H9 (cell line): ENCODE measurements around the gene ESRRB. TPM values are rescaled to one million over a fixed set of nuclear protein-coding genes. Genes with fewer than 3 reads are reported as not detected.

Experiments
- DNase-seq: peaks from one replicate; pipeline ENCODE4 v3.0.0-alpha.2; 2017
- H2AFZ ChIP-seq: one replicate; pipeline ENCODE4 v1.6.1; 2013; ENCODE audit warnings: mild to moderate bottlenecking, low read length, control low read depth, moderate library complexity
- H2AK5ac ChIP-seq: 2 replicates; pipeline ENCODE4 v1.6.1; 2013; ENCODE audit warnings: low read length, control low read depth, mixed read lengths; ENCODE audit not compliant: insufficient read length
- H2BK120ac ChIP-seq: one replicate; pipeline ENCODE4 v1.6.1; 2013; ENCODE audit warnings: low read depth, mild to moderate bottlenecking, low read length, control low read depth, inconsistent platforms; ENCODE audit not compliant: poor library complexity, severe bottlenecking
- H2BK12ac ChIP-seq: 2 replicates; pipeline ENCODE4 v1.6.1; 2013; ENCODE audit warnings: low read length, control low read depth, mixed read lengths, low read depth; ENCODE audit not compliant: insufficient read length
- H2BK15ac ChIP-seq: 2 replicates; pipeline ENCODE4 v1.6.1; 2013; ENCODE audit warnings: low read depth, low read length, control low read depth
- H2BK20ac ChIP-seq: one replicate; pipeline ENCODE4 v1.6.1; 2013; ENCODE audit warnings: low read depth, mild to moderate bottlenecking, low read length, control low read depth, inconsistent platforms; ENCODE audit not compliant: poor library complexity, severe bottlenecking
- H2BK5ac ChIP-seq: 2 replicates; pipeline ENCODE4 v1.6.1; 2013; ENCODE audit warnings: low read length, control low read depth, mixed read lengths; ENCODE audit not compliant: insufficient read length
- H3K14ac ChIP-seq: 2 replicates; pipeline ENCODE4 v1.6.1; 2013; ENCODE audit warnings: low read length, control low read depth; ENCODE audit not compliant: insufficient read depth
- H3K18ac ChIP-seq: 2 replicates; pipeline ENCODE4 v1.6.1; 2013; ENCODE audit warnings: low read depth, mild to moderate bottlenecking, mixed read lengths, low read length, control low read depth; ENCODE audit not compliant: insufficient read length
- H3K23ac ChIP-seq: 2 replicates; pipeline ENCODE4 v1.6.1; 2013; ENCODE audit warnings: low read length, control low read depth, mixed read lengths, low read depth; ENCODE audit not compliant: insufficient read length
- H3K23me2 ChIP-seq: 2 replicates; pipeline ENCODE4 v1.6.1; 2013; ENCODE audit warnings: low read depth, mild to moderate bottlenecking, mixed read lengths, low read length, control low read depth; ENCODE audit not compliant: insufficient read length, poor library complexity, severe bottlenecking
- H3K27ac ChIP-seq: 2 replicates; pipeline ENCODE4 v1.5.1; 2013; ENCODE audit warnings: low read length, control low read depth, mixed read lengths, low read depth; ENCODE audit not compliant: insufficient read length
- H3K27me3 ChIP-seq: 2 replicates; pipeline ENCODE4 v1.6.1; 2013; ENCODE audit warnings: low read length, control low read depth, inconsistent platforms; ENCODE audit not compliant: insufficient read depth
- H3K4ac ChIP-seq: 2 replicates; pipeline ENCODE4 v1.6.1; 2013; ENCODE audit warnings: low read depth, mild to moderate bottlenecking, control low read depth, inconsistent platforms, low read length, moderate library complexity
- H3K4me1 ChIP-seq: 2 replicates; pipeline ENCODE4 v1.6.1; 2013; ENCODE audit warnings: low read length, control low read depth, inconsistent platforms; ENCODE audit not compliant: insufficient read depth
- H3K4me2 ChIP-seq: 2 replicates; pipeline ENCODE4 v1.6.1; 2013; ENCODE audit warnings: low read length, control low read depth, mixed read lengths; ENCODE audit not compliant: insufficient read length, insufficient read depth
- H3K56ac ChIP-seq: 2 replicates; pipeline ENCODE4 v1.6.1; 2013; ENCODE audit warnings: low read depth, mild to moderate bottlenecking, mixed read lengths, low read length, control low read depth; ENCODE audit not compliant: insufficient read length
- H3K79me1 ChIP-seq: 2 replicates; pipeline ENCODE4 v1.6.1; 2013; ENCODE audit warnings: low read depth, mild to moderate bottlenecking, moderate library complexity, low read length, control low read depth, inconsistent platforms; ENCODE audit not compliant: insufficient read depth, poor library complexity, severe bottlenecking
- H3K79me2 ChIP-seq: 2 replicates; pipeline ENCODE4 v1.6.1; 2013; ENCODE audit warnings: low read length, control low read depth, inconsistent platforms; ENCODE audit not compliant: insufficient read depth
- H3K9ac ChIP-seq: 2 replicates; pipeline ENCODE4 v1.6.1; 2013; ENCODE audit warnings: low read length, control low read depth, mixed read lengths; ENCODE audit not compliant: insufficient read length; ENCODE audit errors: extremely low read depth
- H3K9me3 ChIP-seq: one replicate; pipeline ENCODE4 v1.6.1; 2013; ENCODE audit warnings: low read depth, low read length, inconsistent platforms; ENCODE audit not compliant: control insufficient read depth
- H3T11ph ChIP-seq: one replicate; pipeline ENCODE4 v1.6.1; 2013; ENCODE audit warnings: mild to moderate bottlenecking, low read length, control low read depth, inconsistent platforms
- H4K20me1 ChIP-seq: one replicate; pipeline ENCODE4 v1.6.1; 2013; ENCODE audit not compliant: control insufficient read depth, insufficient read length, insufficient read depth
- H4K5ac ChIP-seq: 2 replicates; pipeline ENCODE4 v1.6.1; 2013; ENCODE audit warnings: low read depth, mild to moderate bottlenecking, mixed read lengths, low read length, control low read depth; ENCODE audit not compliant: insufficient read length
- H4K8ac ChIP-seq: replicated peaks from 2 replicates; pipeline ENCODE4 v1.6.1; 2013; ENCODE audit warnings: low read length, control low read depth, mixed read lengths, low read depth; ENCODE audit not compliant: insufficient read length
- H4K91ac ChIP-seq: 2 replicates; pipeline ENCODE4 v1.6.1; 2013; ENCODE audit warnings: low read depth, mild to moderate bottlenecking, moderate library complexity, mixed read lengths, low read length, control low read depth; ENCODE audit not compliant: insufficient read length
- H3K27ac Mint-ChIP-seq, 3 experiments: 2 replicates in 2 of 3; 3 replicates in 1 of 3; pipeline ENCODE4 v1.8.0; 2020 to 2021; ENCODE audit warnings: mixed read lengths in 3 of 3, mild to moderate bottlenecking in 1 of 3, moderate library complexity in 1 of 3
- H3K27me3 Mint-ChIP-seq: 2 replicates; pipeline ENCODE4 v1.8.0; 2021; ENCODE audit warnings: low read depth, mild to moderate bottlenecking, moderate library complexity, mixed read lengths
- H3K36me3 Mint-ChIP-seq, 3 experiments: 2 replicates in 2 of 3; 3 replicates in 1 of 3; pipeline ENCODE4 v1.8.0; 2020 to 2021; ENCODE audit warnings: low read depth in 3 of 3, mixed read lengths in 3 of 3; ENCODE audit not compliant: insufficient read depth in 1 of 3
- H3K4me1 Mint-ChIP-seq, 2 experiments: 2 replicates each; pipeline ENCODE4 v1.8.0; 2020; ENCODE audit warnings: mixed read lengths in 2 of 2
- H3K4me3 Mint-ChIP-seq, 2 experiments: 2 replicates in 1 of 2; 3 replicates in 1 of 2; pipeline ENCODE4 v1.8.0; 2020 to 2021; ENCODE audit warnings: mild to moderate bottlenecking in 2 of 2, mixed read lengths in 2 of 2, moderate library complexity in 1 of 2
- H3K9me3 Mint-ChIP-seq, 2 experiments: 2 replicates in 1 of 2; 3 replicates in 1 of 2; pipeline ENCODE4 v1.8.0; 2020; ENCODE audit warnings: mild to moderate bottlenecking in 2 of 2, mixed read lengths in 2 of 2, moderate library complexity in 1 of 2
- CTCF ChIP-seq: fragments of 200-600 bp; sonication (generic); conservative IDR thresholded peaks from 3 replicates; pipeline ENCODE4 v1.8.0; 2021; ENCODE audit warnings: antibody characterized with exemption, mild to moderate bottlenecking
- WGBS: extraction: QIAGEN DNeasy Blood & Tissue Kit; methylation state at CpG from one replicate; pipeline ENCODE4 v1.1.7; 2013; ENCODE audit warnings: missing lambda C conversion rate, low lambda C conversion rate, mixed read lengths; ENCODE audit not compliant: insufficient read length; ENCODE audit errors: extremely low coverage; 5-methylcytosine and 5-hydroxymethylcytosine counted together
- total RNA-seq: library from RNA; stranded (reverse); gene quantifications from 2 replicates; pipeline ENCODE4 v1.2.1, GENCODE V29; 2021

Gene ESRRB
- total RNA-seq, 1 experiment from 2014 or later, result 0.11 TPM

DNA sequence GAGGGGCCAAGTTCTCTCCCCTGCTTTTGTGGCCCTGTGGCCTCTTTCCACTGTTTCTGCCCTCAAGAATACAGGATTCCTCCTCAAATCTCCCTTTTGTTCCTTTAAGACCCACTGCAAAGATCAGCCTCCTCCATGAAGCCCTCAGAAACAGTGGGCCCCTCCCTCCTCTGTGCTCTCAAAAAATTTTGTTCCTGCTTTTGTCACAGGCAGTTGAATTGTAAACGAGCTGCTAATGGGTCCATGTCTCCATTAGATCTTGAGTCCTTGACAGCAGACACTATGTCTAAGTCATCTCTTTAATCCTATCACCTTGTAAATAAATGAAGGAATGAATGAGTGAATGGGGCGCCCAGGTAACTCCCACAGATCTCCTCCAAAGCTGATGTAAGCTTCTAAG is 175.2 kb downstream of the ESRRB start:
- Histone ChIP-seq H3K27me3 (no peaks in the 10 kb centered on the region), H2AFZ (peak overlapping the region; percentile 18), H3K79me2 (no peaks in the 10 kb centered on the region), H4K8ac (no peak overlapping the region), H2AK5ac (no peak overlapping the region), H2BK5ac (no peak overlapping the region), H3T11ph (no peak overlapping the region), H4K20me1 (no peaks in the 10 kb centered on the region), H3K4me2 (no peak overlapping the region), H3K23ac (no peak overlapping the region), H3K4me1 (no peaks in the 10 kb centered on the region; the same call in 1 of the 2 replicates), H3K9me3 (no peaks in the 10 kb centered on the region), H3K9ac (no peak overlapping the region), H3K18ac (no peak overlapping the region), H3K79me1 (no peaks in the 10 kb centered on the region), H4K91ac (no peak overlapping the region), H3K27ac (no peak overlapping the region), H3K4ac (no peak overlapping the region), H3K56ac (no peak overlapping the region), H3K14ac (no peak overlapping the region), H2BK12ac (no peak overlapping the region), H2BK15ac (no peak overlapping the region), H2BK20ac (no peak overlapping the region), H4K5ac (no peak overlapping the region), H2BK120ac (no peak overlapping the region), H3K23me2 (no peaks in the 10 kb centered on the region)
- H3K27me3 Mint-ChIP-seq, result no peaks in the 10 kb centered on the region
- no peaks in the 10 kb centered on the region; a peak in 1 of 5 replicates for H3K9me3 Mint-ChIP-seq
- no peak overlapping the region for H3K4me3 Mint-ChIP-seq
- WGBS, result no CpG with 5 or more reads among the region's 2 CpGs
- H3K27ac Mint-ChIP-seq, result peak overlapping the region in 2 of 3 experiments; percentile 30 to 37; a peak in 1 of 7 replicates
- H3K4me1 Mint-ChIP-seq, result peaks cover 25% of the 10 kb centered on the region in 2 experiments
- no peak for TF ChIP-seq CTCF
- DNase-seq, result no peak
- no peaks in the 10 kb centered on the region for H3K36me3 Mint-ChIP-seq

Other genes with a start within 250 kb of the ESRRB start
- 76.7 and 77.2 TPM in 2 replicates for gene GPATCH2L, start 224.2 kb upstream of the ESRRB start, total RNA-seq